ENCODE results near the gene JHY. TPM values are rescaled to one million over a fixed set of nuclear protein-coding genes. Genes with fewer than 3 reads are reported as not detected.

The JHY gene
- polyA plus RNA-seq, 1 of the 3 experiments (the other 2 are of a cell fraction), result 2.9 TPM

DNA sequence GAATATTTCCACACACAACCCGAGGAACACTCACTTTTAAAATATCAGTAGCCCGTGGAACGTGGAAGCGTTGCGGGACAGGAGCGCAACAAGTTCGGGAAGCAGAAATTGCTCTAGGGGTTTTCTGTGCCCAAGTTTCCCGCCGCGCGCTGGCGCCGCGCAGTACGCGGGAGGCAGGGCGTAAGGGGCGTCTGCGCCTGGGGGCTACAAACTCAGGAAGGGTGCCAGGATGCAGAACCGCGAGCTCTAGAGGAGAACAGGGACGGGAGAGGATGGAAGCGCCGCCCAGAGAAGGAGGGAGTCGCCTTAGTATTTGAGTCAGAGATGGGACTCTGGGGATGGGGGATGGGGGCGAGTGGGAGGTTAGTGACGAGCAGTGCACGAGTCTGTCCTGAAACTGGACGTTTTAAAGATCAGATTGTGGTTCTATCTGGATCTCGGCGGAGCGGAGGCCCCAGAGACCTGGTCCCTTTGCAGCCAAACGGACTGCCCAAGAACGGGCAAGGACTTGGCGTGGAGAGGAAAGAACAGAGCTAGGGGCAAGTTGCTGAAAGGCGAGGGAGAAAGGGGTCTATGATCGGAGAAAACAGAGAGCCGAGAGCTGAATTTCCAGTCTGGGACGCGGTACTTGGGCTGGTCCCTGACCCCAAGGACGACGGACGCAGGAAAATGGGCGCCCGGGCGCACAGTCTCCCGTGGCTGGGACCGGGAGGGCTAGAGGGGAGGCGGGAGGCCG is 94.3 kb downstream of the JHY start:
- Histone ChIP-seq H3K4me2 (peak overlapping the region; percentile 78), H4K20me1 (ENCODE audit: insufficient read depth) (no peaks in the 10 kb centered on the region), H3K9me3 (no peaks in the 10 kb centered on the region), H3K27ac (ENCODE audit: low read depth in 2 of 2, low read length in 1 of 2) (no peak overlapping the region), H3K4me3 (ENCODE audit: low read depth in 2 of 2, low read length in 1 of 2) (peak overlapping the region; percentile 34 to 39; a peak in 2 of 4 replicates), H3K36me3 (replicated peaks in 1 of 2; ENCODE audit: control insufficient read depth in 1 of 2, insufficient read depth in 2 of 2, low read length in 1 of 2) (no peaks in the 10 kb centered on the region), H3F3A (replicated peaks; ENCODE audit: insufficient read depth) (no peaks in the 10 kb centered on the region), H2AFZ (ENCODE audit: low read depth) (peak overlapping the region; percentile 51; the same call in 1 of the 2 replicates), H3K27me3 (ENCODE audit: insufficient read depth) (peaks cover 41% of the 10 kb centered on the region), H3K9me2 (no peaks in the 10 kb centered on the region), H3K9ac (no peak overlapping the region), H3K4me1 (ENCODE audit: control insufficient read depth in 1 of 2, insufficient read depth in 2 of 2, low read depth in 1 of 2, low read length in 1 of 2) (no peaks in the 10 kb centered on the region; a peak in 1 of 4 replicates), H3K79me2 (ENCODE audit: insufficient read depth) (no peaks in the 10 kb centered on the region)
- 20% methylated on average over 47 of the region's 50 CpGs for WGBS (ENCODE audit: low lambda C conversion rate)
- POLR2A ChIA-PET, result interaction anchor here (0.7 kb wide), 1 partner anchor 44 kb away, joined by 3 read pairs; no protein-coding TSS in a partner anchor
- DNase-seq, result peak; percentile 82
- TF ChIP-seq SMC3 (IDR thresholded peaks at IDR 0.05; ENCODE audit: low read depth, low read length), result no peak
- TF ChIP-seq JUND (IDR thresholded peaks at IDR 0.05), result no peak
- TF ChIP-seq MXI1 (IDR thresholded peaks at IDR 0.05; ENCODE audit: low read depth, low read length), result no peak
- TF ChIP-seq CTCF (IDR thresholded peaks at IDR 0.05), result no peak
- no peak for TF ChIP-seq RFX5 (IDR thresholded peaks at IDR 0.05; ENCODE audit: low read length)
- no peak for TF ChIP-seq RAD21 (IDR thresholded peaks at IDR 0.05; ENCODE audit: low read length)
- TF ChIP-seq CHD2 (IDR thresholded peaks at IDR 0.05; ENCODE audit: low read length, partially characterized antibody), result no peak
- no peak for TF ChIP-seq NFIC (IDR thresholded peaks at IDR 0.05; ENCODE audit: borderline replicate concordance)
- TF ChIP-seq YY1 (IDR thresholded peaks at IDR 0.05; ENCODE audit: low read depth), result no peak
- TF ChIP-seq RCOR1 (IDR thresholded peaks at IDR 0.05; ENCODE audit: low read length), result no peak
- CTCF ChIA-PET, result no interaction called here

DNA sequence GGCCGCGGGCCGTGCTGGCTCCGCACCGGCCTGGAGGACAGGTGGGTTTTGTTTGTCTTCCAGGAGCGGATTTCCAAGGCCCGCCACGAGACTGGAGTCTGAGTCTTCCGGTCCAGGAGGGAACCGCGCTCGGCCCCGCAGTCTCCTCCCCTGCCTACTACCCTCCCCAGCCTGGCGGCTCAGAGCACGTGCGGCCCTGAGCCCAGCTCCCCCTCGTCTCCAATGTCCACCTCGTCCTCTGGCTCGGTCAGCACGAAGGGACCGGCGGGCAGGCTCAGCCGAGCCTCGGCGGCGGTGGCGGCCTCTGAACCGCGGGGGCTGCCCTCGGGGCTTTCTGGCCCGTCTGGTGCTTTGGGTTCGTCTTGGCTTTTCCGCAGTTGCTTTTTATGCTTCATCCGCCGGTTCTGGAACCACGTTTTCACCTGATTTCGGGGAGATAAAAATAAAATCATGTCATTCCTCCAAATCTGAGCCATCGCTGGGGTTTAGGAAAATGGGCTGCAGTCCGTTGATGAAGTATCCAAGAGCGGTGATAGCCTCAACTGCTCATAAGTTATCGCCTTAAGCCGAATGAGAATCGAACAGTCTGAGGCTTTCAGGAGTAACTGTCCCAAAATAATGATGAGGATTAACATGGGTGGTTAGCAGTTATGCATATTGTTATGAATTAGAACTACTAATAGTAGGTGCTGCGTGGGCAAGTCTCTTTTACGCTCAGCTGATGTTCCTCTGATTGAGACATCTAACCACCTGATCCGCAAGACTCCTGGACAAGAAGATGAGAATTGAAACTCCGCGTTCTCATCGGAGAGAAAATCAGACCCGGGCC is 95.1 kb downstream of the JHY start:
- no peaks in the 10 kb centered on the region for H4K20me1 ChIP-seq (ENCODE audit: insufficient read depth)
- ChIA-PET CTCF (interaction anchor here (1.0 to 1.2 kb wide), 2 partner anchors 8 to 43 kb away, joined by 3 read pairs; no protein-coding TSS in a partner anchor), POLR2A (interaction anchor here (0.7 kb wide), 1 partner anchor 45 kb away, joined by 3 read pairs; no protein-coding TSS in a partner anchor)
- H3K79me2 ChIP-seq (ENCODE audit: insufficient read depth), result no peaks in the 10 kb centered on the region
- no peak overlapping the region for H3K4me2 ChIP-seq
- H3K9ac ChIP-seq, result no peak overlapping the region
- H3K36me3 ChIP-seq (replicated peaks in 1 of 2; ENCODE audit: control insufficient read depth in 1 of 2, insufficient read depth in 2 of 2, low read length in 1 of 2), result no peaks in the 10 kb centered on the region
- no peak overlapping the region for H3K4me3 ChIP-seq (ENCODE audit: low read depth in 2 of 2, low read length in 1 of 2)
- H3K27me3 ChIP-seq (ENCODE audit: insufficient read depth), result peaks cover 41% of the 10 kb centered on the region
- no peak overlapping the region for H2AFZ ChIP-seq (ENCODE audit: low read depth)
- H3F3A ChIP-seq (replicated peaks; ENCODE audit: insufficient read depth), result no peaks in the 10 kb centered on the region
- H3K4me1 ChIP-seq (ENCODE audit: control insufficient read depth in 1 of 2, insufficient read depth in 2 of 2, low read depth in 1 of 2, low read length in 1 of 2), result no peaks in the 10 kb centered on the region; a peak in 1 of 4 replicates
- no peaks in the 10 kb centered on the region for H3K9me2 ChIP-seq
- H3K27ac ChIP-seq (ENCODE audit: low read depth in 2 of 2, low read length in 1 of 2), result no peak overlapping the region
- peak; percentile 56 for DNase-seq
- WGBS (ENCODE audit: low lambda C conversion rate), result 69% methylated on average over 34 of the region's 50 CpGs
- no peaks in the 10 kb centered on the region for H3K9me3 ChIP-seq
- TF ChIP-seq, protein P1, sequence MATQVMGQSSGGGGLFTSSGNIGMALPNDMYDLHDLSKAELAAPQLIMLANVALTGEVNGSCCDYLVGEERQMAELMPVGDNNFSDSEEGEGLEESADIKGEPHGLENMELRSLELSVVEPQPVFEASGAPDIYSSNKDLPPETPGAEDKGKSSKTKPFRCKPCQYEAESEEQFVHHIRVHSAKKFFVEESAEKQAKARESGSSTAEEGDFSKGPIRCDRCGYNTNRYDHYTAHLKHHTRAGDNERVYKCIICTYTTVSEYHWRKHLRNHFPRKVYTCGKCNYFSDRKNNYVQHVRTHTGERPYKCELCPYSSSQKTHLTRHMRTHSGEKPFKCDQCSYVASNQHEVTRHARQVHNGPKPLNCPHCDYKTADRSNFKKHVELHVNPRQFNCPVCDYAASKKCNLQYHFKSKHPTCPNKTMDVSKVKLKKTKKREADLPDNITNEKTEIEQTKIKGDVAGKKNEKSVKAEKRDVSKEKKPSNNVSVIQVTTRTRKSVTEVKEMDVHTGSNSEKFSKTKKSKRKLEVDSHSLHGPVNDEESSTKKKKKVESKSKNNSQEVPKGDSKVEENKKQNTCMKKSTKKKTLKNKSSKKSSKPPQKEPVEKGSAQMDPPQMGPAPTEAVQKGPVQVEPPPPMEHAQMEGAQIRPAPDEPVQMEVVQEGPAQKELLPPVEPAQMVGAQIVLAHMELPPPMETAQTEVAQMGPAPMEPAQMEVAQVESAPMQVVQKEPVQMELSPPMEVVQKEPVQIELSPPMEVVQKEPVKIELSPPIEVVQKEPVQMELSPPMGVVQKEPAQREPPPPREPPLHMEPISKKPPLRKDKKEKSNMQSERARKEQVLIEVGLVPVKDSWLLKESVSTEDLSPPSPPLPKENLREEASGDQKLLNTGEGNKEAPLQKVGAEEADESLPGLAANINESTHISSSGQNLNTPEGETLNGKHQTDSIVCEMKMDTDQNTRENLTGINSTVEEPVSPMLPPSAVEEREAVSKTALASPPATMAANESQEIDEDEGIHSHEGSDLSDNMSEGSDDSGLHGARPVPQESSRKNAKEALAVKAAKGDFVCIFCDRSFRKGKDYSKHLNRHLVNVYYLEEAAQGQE (IDR thresholded peaks at IDR 0.05; ENCODE audit: low read depth, low read length), result no peak
- TF ChIP-seq, protein P2, sequence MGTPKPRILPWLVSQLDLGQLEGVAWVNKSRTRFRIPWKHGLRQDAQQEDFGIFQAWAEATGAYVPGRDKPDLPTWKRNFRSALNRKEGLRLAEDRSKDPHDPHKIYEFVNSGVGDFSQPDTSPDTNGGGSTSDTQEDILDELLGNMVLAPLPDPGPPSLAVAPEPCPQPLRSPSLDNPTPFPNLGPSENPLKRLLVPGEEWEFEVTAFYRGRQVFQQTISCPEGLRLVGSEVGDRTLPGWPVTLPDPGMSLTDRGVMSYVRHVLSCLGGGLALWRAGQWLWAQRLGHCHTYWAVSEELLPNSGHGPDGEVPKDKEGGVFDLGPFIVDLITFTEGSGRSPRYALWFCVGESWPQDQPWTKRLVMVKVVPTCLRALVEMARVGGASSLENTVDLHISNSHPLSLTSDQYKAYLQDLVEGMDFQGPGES (IDR thresholded peaks at IDR 0.05; ENCODE audit: low read depth, low read length), result no peak
- TF ChIP-seq ELF1 (IDR thresholded peaks at IDR 0.05) (no peak), NRF1 (IDR thresholded peaks at IDR 0.05; ENCODE audit: low read depth, low read length) (no peak), ZBTB33 (IDR thresholded peaks at IDR 0.05; ENCODE audit: borderline replicate concordance, low read depth) (no peak), TCF12 (IDR thresholded peaks at IDR 0.05) (no peak), RXRA (IDR thresholded peaks at IDR 0.05; ENCODE audit: borderline replicate concordance, low read depth) (no peak), GABPA (IDR thresholded peaks at IDR 0.05; ENCODE audit: low read depth) (no peak)

Data from SK-N-SH (cell line).